ENCODE measurements around the gene CDKAL1.

DNA sequence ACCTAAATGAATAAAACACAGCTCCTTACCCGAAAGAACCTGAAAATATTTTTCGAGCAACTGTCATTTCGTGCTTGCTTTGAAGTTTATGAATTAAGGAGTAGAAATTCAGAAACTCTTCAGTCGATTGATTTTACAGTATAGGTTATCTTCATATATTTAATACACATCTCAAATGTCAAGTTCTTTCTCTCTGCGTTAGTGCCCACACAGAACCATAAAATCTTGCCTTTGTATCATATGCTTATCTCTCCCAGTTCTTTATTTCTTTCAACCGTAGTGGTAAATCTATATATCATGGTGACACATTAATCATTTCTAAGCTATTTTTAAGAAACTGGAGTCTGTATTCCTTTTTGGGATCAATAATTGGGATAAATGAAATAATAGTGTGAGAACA lies 397.5 kb downstream of the CDKAL1 start:
- TF ChIP-seq CTCF (IDR thresholded peaks at IDR 0.05) (no peak), POLR2A (IDR thresholded peaks at IDR 0.05) (no peak)
